Upper lobe of left lung (tissue), 6 donors: ENCODE data around the gene TBC1D4. TPM values are rescaled to one million over a fixed set of nuclear protein-coding genes. Genes with fewer than 3 reads are reported as not detected.

ENCODE experiments used
- ATAC-seq, 2 donors: fragments of 200-7000 bp; cut with Tn5 transposase; one replicate each; pipeline ENCODE4 v1.9.1; 2022; ENCODE audit warnings: mild to moderate bottlenecking in 2 of 2, moderate library complexity in 2 of 2; ENCODE audit not compliant: low FRiP score in 2 of 2
- DNase-seq, 2 donors: peaks; one replicate each; pipeline ENCODE4 v3.0.0-alpha.2; 2019 to 2020
- H3K27ac ChIP-seq, 4 donors: fragments of 200-600 bp; sonication (generic); one replicate each; pipeline ENCODE4 v1.5.1; 2016 to 2019
- H3K27me3 ChIP-seq, 4 donors: fragments of 200-600 bp; sonication (generic); one replicate each; pipeline ENCODE4 v1.5.1; 2017 to 2019
- H3K36me3 ChIP-seq, 4 donors: fragments of 200-600 bp; sonication (generic); one replicate each; pipeline ENCODE4 v1.5.1; 2016 to 2019
- H3K4me1 ChIP-seq, 4 donors: fragments of 200-600 bp; sonication (generic); one replicate each; pipeline ENCODE4 v1.5.1; 2018 to 2019
- H3K4me3 ChIP-seq, 4 donors: fragments of 200-600 bp; sonication (generic); one replicate each; pipeline ENCODE4 v1.5.1; 2017 to 2019; ENCODE audit warnings: mild to moderate bottlenecking in 2 of 4, moderate library complexity in 1 of 4
- H3K9me3 ChIP-seq, 4 donors: fragments of 200-600 bp; sonication (generic); one replicate each; pipeline ENCODE4 v1.5.1; 2018 to 2019
- CTCF ChIP-seq, 6 experiments: fragments of 450-650 bp in 4 of 6; fragments of 200-600 bp in 2 of 6; sonication (generic) in 2 of 6; IDR thresholded peaks; one replicate each; pipeline ENCODE4 v1.5.1; 2016 to 2019; ENCODE audit warnings: antibody characterized with exemption in 6 of 6
- EP300 ChIP-seq, 4 donors: sonication (generic); formaldehyde crosslinking; IDR thresholded peaks; one replicate each; pipeline ENCODE4 v1.5.1; 2017; ENCODE audit warnings: antibody characterized with exemption in 4 of 4, control low read depth in 2 of 4
- POLR2A ChIP-seq, 4 donors: fragments of 450-650 bp; IDR thresholded peaks; one replicate each; pipeline ENCODE4 v1.5.1; 2016 to 2017; ENCODE audit warnings: antibody characterized with exemption in 4 of 4, mild to moderate bottlenecking in 2 of 4
- POLR2AphosphoS5 ChIP-seq, 2 donors: sonication (generic); formaldehyde crosslinking; IDR thresholded peaks; one replicate each; pipeline ENCODE4 v1.5.1; 2017; ENCODE audit warnings: antibody characterized with exemption in 2 of 2
- WGBS, 2 donors: methylation state at CpG; one replicate each; pipeline ENCODE4 v1.1.5; 2017 to 2018; 5-methylcytosine and 5-hydroxymethylcytosine counted together
- total RNA-seq, 6 donors: library from RNA; depleted of rRNA in 4 of 6; stranded (reverse); fragments of >200 nt in 4 of 6; gene quantifications; one replicate each; pipeline versions ENCODE4 v1.1.0 to v1.2.1, GENCODE V29; 2016 to 2021
- donor health status: DM: no; HTN: no; CAD: no; lungs with moderate emphysema.
- donor health status: DM: no; HTN: yes; CAD: no; lungs with severe emphysema.

TBC1D4 gene
- total RNA-seq, 6 donors from 2014 or later, result 26.1 to 97.4 (median 30.7) TPM

GRCh38 chr13:75375329-75375728, 106.6 kb downstream of the TBC1D4 start:
- no peak for DNase-seq
- Histone ChIP-seq H3K27ac (no peak overlapping the region), H3K36me3 (no peaks in the 10 kb centered on the region), H3K27me3 (no peaks in the 10 kb centered on the region), H3K4me3 (no peak overlapping the region), H3K9me3 (no peaks in the 10 kb centered on the region), H3K4me1 (peaks cover 0 to 14% (median 12%) of the 10 kb centered on the region in 4 donors)
- WGBS, 2 donors, result 80 to 89% methylated on average over 2 of the region's 2 CpGs
- no peak for ATAC-seq
- TF ChIP-seq POLR2A (IDR thresholded peaks at IDR 0.05) (no peak), EP300 (IDR thresholded peaks at IDR 0.05) (no peak), POLR2AphosphoS5 (IDR thresholded peaks at IDR 0.05) (no peak), CTCF (IDR thresholded peaks at IDR 0.05) (no peak)

GRCh38 chr13:75373988-75374387, 108.0 kb downstream of the TBC1D4 start:
- no peak for ATAC-seq
- TF ChIP-seq POLR2AphosphoS5 (IDR thresholded peaks at IDR 0.05) (no peak), POLR2A (IDR thresholded peaks at IDR 0.05) (no peak), CTCF (IDR thresholded peaks at IDR 0.05) (no peak), EP300 (IDR thresholded peaks at IDR 0.05) (no peak)

GRCh38 chr13:75372923-75373841, 108.8 kb downstream of the TBC1D4 start:
- Histone ChIP-seq H3K4me1 (peaks cover 6 to 22% (median 15%) of the 10 kb centered on the region in 4 donors), H3K27me3 (no peaks in the 10 kb centered on the region), H3K36me3 (no peaks in the 10 kb centered on the region), H3K9me3 (no peaks in the 10 kb centered on the region), H3K4me3 (no peak overlapping the region), H3K27ac (peak overlapping the region in 1 of 4 donors; percentile 7)
- DNase-seq (no peak), ATAC-seq (peak in 1 of 2 donors; percentile 20)
- TF ChIP-seq EP300 (IDR thresholded peaks at IDR 0.05) (no peak), POLR2AphosphoS5 (IDR thresholded peaks at IDR 0.05) (no peak)
- WGBS, 2 donors, result 61 to 63% methylated on average over 13 of the region's 13 CpGs

More at GRCh38 chr13:75373988-75374387, 108.0 kb downstream of the TBC1D4 start:
- no peak overlapping the region for H3K27ac ChIP-seq
- H3K4me1 ChIP-seq, result peaks cover 0 to 14% (median 12%) of the 10 kb centered on the region in 4 donors
- no peaks in the 10 kb centered on the region for H3K9me3 ChIP-seq
- WGBS, 2 donors, result 91 to 95% methylated on average over 5 of the region's 5 CpGs
- no peaks in the 10 kb centered on the region for H3K36me3 ChIP-seq
- no peak for DNase-seq
- H3K4me3 ChIP-seq, result no peak overlapping the region
- H3K27me3 ChIP-seq, result no peaks in the 10 kb centered on the region

GRCh38 chr13:75372517-75372916, 109.5 kb downstream of the TBC1D4 start:
- Histone ChIP-seq H3K27me3 (no peaks in the 10 kb centered on the region), H3K4me1 (peaks cover 7 to 27% (median 17%) of the 10 kb centered on the region in 4 donors), H3K36me3 (no peaks in the 10 kb centered on the region), H3K4me3 (no peak overlapping the region), H3K9me3 (no peaks in the 10 kb centered on the region), H3K27ac (peak overlapping the region in 1 of 4 donors; percentile 7)
- peak; percentile 77 to 91 for ATAC-seq
- no peak for DNase-seq
- no peak for TF ChIP-seq EP300 (IDR thresholded peaks at IDR 0.05)
- no peak for TF ChIP-seq POLR2AphosphoS5 (IDR thresholded peaks at IDR 0.05)
- peak in 5 of 6 experiments; percentile 55 to 72 (median 59) for TF ChIP-seq CTCF (IDR thresholded peaks at IDR 0.05)
- WGBS, 2 donors, result 11 to 58% methylated on average over 1 of the region's 1 CpG

GRCh38 chr13:75371203-75371602, 110.8 kb downstream of the TBC1D4 start:
- peaks cover 13 to 33% (median 23%) of the 10 kb centered on the region in 4 donors for H3K4me1 ChIP-seq
- H3K27ac ChIP-seq, result no peak overlapping the region
- no peaks in the 10 kb centered on the region for H3K36me3 ChIP-seq
- no peaks in the 10 kb centered on the region for H3K9me3 ChIP-seq
- DNase-seq (no peak), ATAC-seq (no peak)
- H3K27me3 ChIP-seq, result no peaks in the 10 kb centered on the region
- TF ChIP-seq POLR2AphosphoS5 (IDR thresholded peaks at IDR 0.05) (no peak), CTCF (IDR thresholded peaks at IDR 0.05) (no peak), EP300 (IDR thresholded peaks at IDR 0.05) (no peak), POLR2A (IDR thresholded peaks at IDR 0.05) (no peak)
- H3K4me3 ChIP-seq, result no peak overlapping the region
